ENCODE measurements around the gene MAFG. TPM values are rescaled to one million over a fixed set of nuclear protein-coding genes. Genes with fewer than 3 reads are reported as not detected.
A peak's percentile ranks its signal among the peaks of the same experiment; 100 is the strongest.

MAFG gene
- total RNA-seq, 6 donors from 2014 or later = 23.0 to 46.4 (median 28.8) TPM

DNA sequence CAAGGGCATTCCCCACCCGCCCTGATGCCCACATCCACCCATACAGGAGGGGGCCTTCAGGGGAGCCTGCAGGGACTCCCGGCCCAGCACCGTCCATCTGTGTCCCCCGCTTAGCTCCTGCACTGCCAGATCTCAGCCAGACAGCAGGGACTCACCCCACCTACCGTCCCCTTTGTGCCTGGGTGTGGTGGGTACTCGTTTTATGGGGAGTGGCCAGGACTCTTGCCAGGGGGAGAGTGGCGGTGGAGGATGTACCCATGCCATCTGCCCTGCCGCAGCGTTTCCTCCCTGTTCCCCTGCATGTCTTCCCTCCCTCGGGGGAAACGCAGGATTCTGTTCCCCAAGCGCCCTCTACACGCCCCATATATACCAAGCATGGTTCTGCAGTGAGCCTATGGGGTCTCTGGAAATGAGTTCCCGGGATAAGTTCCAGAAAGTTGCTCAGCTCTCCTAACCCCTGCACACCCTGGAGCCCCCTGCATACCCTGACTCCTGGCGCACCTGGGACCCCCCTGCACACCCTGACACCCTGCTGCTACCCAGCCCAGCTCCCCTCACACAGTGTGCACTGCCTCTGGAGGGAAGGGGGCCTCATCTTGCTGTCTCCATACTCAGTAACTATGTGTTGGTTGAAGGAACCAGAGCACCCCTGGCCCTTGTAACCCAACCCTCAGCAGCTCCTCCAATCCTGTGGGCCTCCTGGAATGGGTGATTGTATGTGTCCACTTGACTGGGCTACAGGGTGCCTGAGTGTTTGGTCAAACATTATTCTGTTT is 4.2 kb upstream of the MAFG start:
- Histone ChIP-seq H3K4me1 (peaks cover 3 to 33% (median 26%) of the 10 kb centered on the region in 4 donors), H3K9me3 (no peaks in the 10 kb centered on the region), H3K4me3 (no peak overlapping the region), H3K27ac (no peak overlapping the region), H3K27me3 (peaks cover 0 to 10% (median 1%) of the 10 kb centered on the region in 4 donors), H3K36me3 (no peaks in the 10 kb centered on the region)
- DNase-seq = peak in 1 of 2 donors; percentile 34
- WGBS, 2 donors = 39 to 41% methylated on average over 14 of the region's 15 CpGs
- TF ChIP-seq POLR2A (IDR thresholded peaks at IDR 0.05) (no peak), POLR2AphosphoS5 (IDR thresholded peaks at IDR 0.05) (no peak), EP300 (IDR thresholded peaks at IDR 0.05) (no peak)
- no peak for ATAC-seq (ENCODE audit: low FRiP score in 2 of 2)

DNA sequence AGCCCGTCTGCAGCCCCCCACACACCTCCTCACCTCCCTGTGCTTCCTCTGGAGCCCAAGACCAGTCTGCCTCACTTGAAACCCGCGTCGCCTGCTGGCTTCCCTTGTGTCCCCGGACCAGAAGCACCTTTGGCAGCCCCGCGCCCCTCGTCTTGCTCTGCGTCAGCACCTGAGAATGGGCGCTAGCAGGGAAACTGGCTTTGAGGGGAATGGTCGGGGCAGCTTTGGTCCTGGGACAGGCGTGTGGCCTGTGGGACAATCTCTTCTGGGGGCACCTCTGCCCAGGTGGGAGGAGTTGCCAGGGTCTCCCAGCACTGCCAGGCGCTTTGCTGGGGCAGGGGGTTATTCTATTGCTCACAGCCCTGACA is 3.6 kb upstream of the MAFG start:
- Histone ChIP-seq H3K27me3 (peaks cover 0 to 10% (median 1%) of the 10 kb centered on the region in 4 donors), H3K9me3 (no peaks in the 10 kb centered on the region), H3K4me1 (peaks cover 1 to 33% (median 24%) of the 10 kb centered on the region in 4 donors), H3K4me3 (no peak overlapping the region), H3K36me3 (no peaks in the 10 kb centered on the region), H3K27ac (no peak overlapping the region)
- DNase-seq (peak in 1 of 2 donors; percentile 65), ATAC-seq (ENCODE audit: low FRiP score in 2 of 2) (no peak)
- TF ChIP-seq POLR2AphosphoS5 (IDR thresholded peaks at IDR 0.05) (no peak), POLR2A (IDR thresholded peaks at IDR 0.05) (no peak), EP300 (IDR thresholded peaks at IDR 0.05) (no peak)
- TF ChIP-seq, protein P1, sequence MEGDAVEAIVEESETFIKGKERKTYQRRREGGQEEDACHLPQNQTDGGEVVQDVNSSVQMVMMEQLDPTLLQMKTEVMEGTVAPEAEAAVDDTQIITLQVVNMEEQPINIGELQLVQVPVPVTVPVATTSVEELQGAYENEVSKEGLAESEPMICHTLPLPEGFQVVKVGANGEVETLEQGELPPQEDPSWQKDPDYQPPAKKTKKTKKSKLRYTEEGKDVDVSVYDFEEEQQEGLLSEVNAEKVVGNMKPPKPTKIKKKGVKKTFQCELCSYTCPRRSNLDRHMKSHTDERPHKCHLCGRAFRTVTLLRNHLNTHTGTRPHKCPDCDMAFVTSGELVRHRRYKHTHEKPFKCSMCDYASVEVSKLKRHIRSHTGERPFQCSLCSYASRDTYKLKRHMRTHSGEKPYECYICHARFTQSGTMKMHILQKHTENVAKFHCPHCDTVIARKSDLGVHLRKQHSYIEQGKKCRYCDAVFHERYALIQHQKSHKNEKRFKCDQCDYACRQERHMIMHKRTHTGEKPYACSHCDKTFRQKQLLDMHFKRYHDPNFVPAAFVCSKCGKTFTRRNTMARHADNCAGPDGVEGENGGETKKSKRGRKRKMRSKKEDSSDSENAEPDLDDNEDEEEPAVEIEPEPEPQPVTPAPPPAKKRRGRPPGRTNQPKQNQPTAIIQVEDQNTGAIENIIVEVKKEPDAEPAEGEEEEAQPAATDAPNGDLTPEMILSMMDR (IDR thresholded peaks at IDR 0.05) = no peak
- WGBS, 2 donors = 69 to 72% methylated on average over 13 of the region's 13 CpGs

DNA sequence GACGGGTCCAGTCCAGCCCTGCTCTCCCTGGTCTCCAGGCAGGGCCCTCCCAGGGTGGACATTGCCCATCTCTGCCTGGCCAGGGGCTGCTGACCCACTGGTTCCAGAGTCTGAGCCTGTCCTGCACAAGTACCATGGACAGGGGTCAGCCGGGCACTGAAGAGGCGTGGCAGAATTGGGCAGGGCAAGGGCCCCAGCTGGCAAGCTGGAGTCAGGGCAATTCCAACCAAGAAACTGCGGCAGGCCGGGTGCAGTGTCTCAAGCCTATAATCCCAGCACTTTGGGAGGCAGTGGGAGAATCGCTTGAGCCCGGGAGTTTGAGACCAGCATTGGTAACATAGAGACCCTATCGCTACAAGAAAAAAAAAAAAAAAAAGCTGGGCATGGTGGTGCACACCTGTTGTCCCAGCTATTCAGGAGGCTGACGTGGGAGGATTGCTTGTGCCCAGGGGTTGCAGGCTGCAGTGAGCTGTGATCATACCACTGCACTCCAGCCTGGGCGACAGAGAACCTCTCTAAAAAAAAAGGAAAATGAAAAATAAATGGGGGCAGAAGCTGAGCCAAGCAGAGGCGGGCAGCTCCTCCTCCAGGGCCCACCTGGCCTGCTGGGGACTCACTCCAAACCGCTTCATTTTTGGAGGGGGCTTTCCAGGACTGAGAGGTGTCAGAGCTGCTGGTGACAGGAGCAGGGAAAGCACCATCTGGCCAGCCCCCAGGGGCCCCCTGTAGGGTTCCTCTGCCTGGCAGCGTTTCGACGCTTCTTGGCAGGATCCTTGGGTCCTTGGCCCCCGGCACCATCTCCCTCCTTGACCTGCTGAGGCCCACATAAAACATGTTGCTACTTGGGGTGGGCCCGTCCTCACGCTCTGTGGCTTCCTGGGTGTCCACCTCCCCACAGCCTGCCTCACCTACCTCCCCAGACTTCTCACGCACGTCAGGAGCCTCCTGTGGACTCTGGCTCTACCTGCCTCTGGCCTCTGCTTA is 2.9 kb upstream of the MAFG start:
- Histone ChIP-seq H3K27ac (no peak overlapping the region), H3K36me3 (no peaks in the 10 kb centered on the region), H3K4me3 (no peak overlapping the region), H3K27me3 (peaks cover 0 to 10% (median 1%) of the 10 kb centered on the region in 4 donors), H3K4me1 (peaks cover 9 to 36% (median 31%) of the 10 kb centered on the region in 4 donors), H3K9me3 (no peaks in the 10 kb centered on the region)
- TF ChIP-seq POLR2A (IDR thresholded peaks at IDR 0.05) (no peak), EP300 (IDR thresholded peaks at IDR 0.05) (no peak), POLR2AphosphoS5 (IDR thresholded peaks at IDR 0.05) (no peak)
- TF ChIP-seq, protein P1 (IDR thresholded peaks at IDR 0.05) = no peak
- ATAC-seq (ENCODE audit: low FRiP score in 2 of 2) (no peak), DNase-seq (peak in 1 of 2 donors; percentile 33)
- WGBS, 2 donors = 73 to 75% methylated on average over 15 to 20 of the region's 20 CpGs

DNA sequence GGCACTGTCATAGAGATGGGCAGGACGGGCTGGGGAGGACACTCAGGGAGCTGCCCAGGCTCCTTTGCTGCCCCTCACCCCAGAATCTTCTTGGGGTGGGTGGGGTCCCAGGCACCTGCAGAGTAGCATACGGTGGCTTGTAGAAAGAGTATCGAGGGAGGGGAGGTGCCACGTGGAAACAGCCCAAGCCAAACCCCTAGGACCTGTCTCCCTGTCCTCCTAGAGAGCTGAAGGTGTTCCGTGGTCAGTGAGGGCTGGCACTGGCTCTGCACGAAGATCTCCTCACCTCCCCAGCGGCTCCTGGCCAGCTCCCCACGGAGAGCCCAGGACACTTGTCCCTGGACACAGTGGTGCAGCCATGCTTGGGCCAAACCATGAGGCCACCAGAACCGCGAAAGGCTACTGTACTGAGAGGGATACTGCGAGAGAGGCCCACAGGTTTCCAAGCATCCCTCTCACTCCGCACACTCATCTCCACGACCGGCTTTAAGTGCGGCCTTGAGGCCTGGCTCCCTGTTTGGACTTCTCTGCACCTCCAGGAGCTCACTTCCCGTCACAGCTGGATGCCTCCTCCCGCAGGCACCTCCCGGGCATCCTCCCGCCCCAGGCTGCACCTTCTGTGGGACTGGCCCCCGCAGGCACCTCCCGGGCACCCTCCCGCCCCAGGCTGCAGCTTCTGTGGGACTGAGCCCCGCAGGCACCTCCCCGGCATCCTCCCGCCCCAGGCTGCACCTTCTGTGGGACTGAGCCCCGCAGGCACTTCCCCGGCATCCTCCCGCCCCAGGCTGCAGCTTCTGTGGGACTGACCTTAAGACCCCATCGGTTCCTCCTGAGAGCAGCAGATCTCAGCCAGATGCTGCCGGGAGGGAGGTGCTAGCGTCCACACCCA is 2.0 kb upstream of the MAFG start:
- Histone ChIP-seq H3K36me3 (no peaks in the 10 kb centered on the region), H3K4me1 (peaks cover 18 to 46% (median 41%) of the 10 kb centered on the region in 4 donors), H3K27ac (no peak overlapping the region), H3K4me3 (peak overlapping the region in 1 of 4 donors; percentile 100), H3K9me3 (no peaks in the 10 kb centered on the region), H3K27me3 (peaks cover 0 to 10% (median 1%) of the 10 kb centered on the region in 4 donors)
- no peak for ATAC-seq (ENCODE audit: low FRiP score in 2 of 2)
- WGBS, 2 donors = 93 to 97% methylated on average over 12 to 30 of the region's 31 CpGs
- TF ChIP-seq POLR2A (IDR thresholded peaks at IDR 0.05) = no peak
- TF ChIP-seq, protein P1 (IDR thresholded peaks at IDR 0.05) = no peak
- DNase-seq = peak in 1 of 2 donors; percentile 79

Data from upper lobe of left lung (tissue), 6 donors.